GM12872 (cell line): ENCODE measurements around the gene ATP8A2.

Source experiments
- CTCF ChIP-seq: IDR thresholded peaks from 3 replicates; pipeline ENCODE4 v1.5.1; 2011; ENCODE audit warnings: low read depth, mild to moderate bottlenecking, low read length, moderate library complexity; ENCODE audit not compliant: insufficient read depth

The ATP8A2 gene

GRCh38 chr13:25518441-25518840, 146.7 kb downstream of the ATP8A2 start:
- TF ChIP-seq CTCF: no peak

GRCh38 chr13:25525884-25526283, 154.1 kb downstream of the ATP8A2 start:
- no peak for TF ChIP-seq CTCF

- TF ChIP-seq CTCF: no peak
These were observed 156.5 kb downstream of the ATP8A2 start for GRCh38 chr13:25528266-25528665.

GRCh38 chr13:25529425-25529824, 157.7 kb downstream of the ATP8A2 start:
- TF ChIP-seq CTCF: no peak

- no peak for TF ChIP-seq CTCF
These were observed 166.5 kb downstream of the ATP8A2 start for GRCh38 chr13:25538276-25538675.

- TF ChIP-seq CTCF: no peak
These were observed 169.8 kb downstream of the ATP8A2 start for GRCh38 chr13:25541434-25542123.

- TF ChIP-seq CTCF: no peak
These were observed 190.0 kb downstream of the ATP8A2 start for GRCh38 chr13:25561812-25562211.
